NCI-H2227 (cell line): ENCODE results near the gene GLA.

ENCODE experiments used
- DNase-seq: peaks from one replicate; lab custom pipeline; 2025; ENCODE audit not compliant: unreplicated experiment; lab: John Stamatoyannopoulos, UW

Gene GLA

DNA sequence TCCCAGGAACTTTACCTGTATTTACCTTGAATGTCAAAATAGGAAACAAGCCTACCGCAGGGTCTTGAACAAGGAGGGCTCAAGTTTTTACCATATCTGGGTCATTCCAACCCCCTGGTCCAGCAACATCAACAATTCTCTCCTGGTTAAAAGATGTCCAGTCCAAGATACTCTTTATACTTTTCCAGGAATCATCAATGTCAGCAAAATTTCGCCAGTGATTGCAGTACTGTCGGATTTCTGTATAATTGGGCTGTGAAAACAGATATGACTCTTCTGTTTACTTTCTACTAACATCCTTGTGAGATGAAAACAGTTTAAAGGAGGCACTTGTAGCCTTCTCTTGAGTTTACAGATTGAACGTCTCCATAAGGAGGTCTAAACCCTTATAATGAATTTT is 9.0 kb downstream of the GLA start:
- no peak for DNase-seq

DNA sequence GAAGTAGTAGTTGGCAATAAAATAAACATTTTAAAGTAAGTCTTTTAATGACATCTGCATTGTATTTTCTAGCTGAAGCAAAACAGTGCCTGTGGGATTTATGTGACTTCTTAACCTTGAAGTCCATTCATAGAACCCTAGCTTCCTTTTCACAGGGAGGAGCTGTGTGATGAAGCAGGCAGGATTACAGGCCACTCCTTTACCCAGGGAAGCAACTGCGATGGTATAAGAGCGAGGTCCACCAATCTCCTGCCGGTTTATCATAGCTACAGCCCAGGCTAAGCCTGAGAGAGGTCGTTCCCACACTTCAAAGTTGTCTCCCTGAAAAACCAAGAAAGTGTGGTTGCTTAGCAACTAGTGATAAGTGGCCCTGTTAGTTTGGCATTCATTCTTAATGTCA is 9.9 kb downstream of the GLA start:
- no peak for DNase-seq

DNA sequence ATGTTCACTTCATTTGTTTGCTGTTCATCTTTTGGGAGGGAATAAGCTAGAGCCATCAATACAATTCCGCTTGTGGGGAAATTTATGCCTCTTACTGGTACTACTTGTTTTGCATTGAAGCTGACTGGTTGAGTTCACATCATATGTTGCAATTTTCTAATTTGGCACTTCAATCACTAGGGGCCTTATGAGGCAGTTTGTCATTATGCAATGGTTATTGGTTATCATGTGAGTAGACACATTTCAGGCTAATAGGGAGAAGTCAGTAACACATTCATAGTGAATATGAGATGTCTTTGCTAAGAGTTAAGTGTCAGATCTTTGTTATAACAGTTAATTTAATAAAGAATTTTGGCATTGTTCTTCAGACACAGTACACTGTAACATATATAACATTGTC is 11.9 kb downstream of the GLA start:
- no peak for DNase-seq

DNA sequence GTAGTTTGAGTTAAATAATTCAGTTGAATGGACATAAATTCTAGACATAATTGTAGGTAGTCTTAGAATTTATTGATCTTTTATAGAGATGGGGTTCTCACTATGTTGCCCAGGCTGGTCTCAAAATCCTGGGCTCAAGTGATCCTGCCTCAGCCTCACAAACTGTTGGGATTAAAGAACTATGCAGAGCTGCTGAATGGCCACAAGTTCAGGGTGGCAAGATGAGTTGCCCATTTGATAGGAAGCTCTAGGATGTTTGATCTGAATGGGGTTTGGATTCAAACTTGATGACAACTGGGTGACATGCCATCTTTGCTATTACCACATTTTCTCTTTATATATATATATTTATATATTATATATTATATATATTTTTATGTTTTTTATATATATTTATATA is 13.4 kb downstream of the GLA start:
- no peak for DNase-seq

DNA sequence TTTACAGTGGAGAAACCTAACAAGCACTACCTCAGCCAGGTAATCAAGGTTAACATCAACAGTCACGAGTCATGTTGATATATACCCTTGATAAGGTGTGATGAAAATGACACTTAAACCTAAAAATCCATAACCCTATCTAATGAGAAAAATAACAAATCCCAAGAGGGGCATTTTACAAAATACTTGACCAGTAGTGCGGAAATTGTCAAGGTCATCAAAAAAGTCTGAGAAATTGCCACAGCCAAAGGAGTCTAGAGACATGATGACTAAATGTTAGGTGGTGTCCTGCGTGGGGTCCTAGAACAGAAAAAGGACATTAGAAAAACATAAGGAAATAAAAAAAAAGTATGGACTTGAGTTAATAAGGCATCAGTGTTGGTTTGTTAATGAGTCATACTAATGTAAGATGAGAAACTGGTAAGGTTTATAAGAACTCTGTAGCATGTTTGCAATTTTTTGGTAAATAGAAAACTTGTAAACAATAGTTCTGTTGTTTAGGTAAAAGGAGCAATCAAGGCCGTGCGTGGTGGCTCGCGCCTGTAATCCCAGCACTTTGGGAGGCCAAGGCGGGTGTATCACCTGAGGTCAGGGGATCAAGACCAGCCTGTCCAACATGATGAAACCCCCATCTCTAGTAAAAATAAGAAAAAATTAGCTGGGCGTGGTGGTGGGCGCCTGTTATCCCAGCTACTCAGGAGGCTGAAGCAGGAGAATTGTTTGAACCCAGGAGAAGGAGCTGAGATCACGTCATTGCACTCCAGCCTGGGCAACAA is 14.0 kb downstream of the GLA start:
- DNase-seq, result no peak

DNA sequence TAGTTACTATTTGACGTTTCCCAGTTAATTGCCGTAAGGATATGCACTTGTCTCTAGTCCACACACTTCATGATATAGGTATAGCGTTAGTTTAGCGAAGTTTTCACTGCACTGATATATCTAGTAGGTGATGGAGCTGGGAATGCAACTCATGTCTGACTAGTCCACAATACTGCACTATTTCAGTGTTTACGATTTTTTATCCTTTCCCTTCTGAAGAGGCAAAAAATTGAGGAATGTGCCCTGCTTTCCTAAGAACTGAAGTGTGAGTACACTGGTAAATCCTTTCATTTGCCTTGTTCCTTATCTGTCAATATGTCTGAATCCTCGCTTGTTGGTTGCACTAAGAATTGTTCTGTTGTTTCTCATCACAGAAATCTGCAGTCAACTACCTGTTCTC is 15.9 kb downstream of the GLA start:
- DNase-seq, result no peak

DNA sequence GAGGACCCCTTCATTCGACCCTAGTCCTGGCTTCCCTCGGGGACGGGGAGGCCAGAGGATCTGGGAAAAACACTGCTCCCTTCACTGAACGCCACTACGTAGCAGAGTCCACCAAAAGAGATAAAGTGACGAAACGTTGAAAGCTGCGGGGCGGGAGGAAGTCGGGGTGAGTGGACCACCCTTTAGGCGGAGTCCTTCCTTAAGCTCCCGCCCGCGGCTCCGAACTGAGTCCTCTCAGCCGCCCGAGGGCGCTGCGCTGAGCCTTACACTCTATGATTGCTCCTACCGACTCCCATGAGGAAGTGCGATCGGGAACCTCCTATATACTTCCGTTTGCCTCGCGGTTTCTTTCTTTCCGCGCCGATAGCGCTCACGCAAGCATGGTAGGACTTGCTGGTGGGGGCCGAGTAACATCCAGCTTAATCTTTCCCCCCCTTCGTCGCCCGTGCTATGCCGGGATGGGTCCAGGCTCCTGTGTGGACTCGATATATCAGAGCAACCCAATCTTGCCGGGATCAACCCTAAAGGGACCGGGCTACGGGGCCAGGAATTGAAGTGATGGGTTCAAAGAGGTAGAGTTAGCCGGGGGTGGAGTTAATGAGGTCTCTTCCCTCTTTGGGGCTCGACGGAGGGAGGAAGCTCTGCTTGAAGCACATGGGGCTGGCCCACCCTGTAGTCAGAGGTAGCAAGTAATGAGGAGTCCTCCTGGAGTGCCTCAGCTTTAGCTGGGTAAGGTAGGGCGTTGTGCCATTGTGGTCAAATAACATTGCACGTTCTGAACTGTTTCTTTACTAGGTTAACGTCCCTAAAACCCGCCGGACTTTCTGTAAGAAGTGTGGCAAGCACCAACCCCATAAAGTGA is 16.8 kb downstream of the GLA start, which contains the start of gene RPL36A:
Gene RPL36A (plus strand): TSS at position 348 of the 862 bp plus-strand sequence. CDS start 33 bp downstream, at position 381.
- DNase-seq, result peak; percentile 99

DNA sequence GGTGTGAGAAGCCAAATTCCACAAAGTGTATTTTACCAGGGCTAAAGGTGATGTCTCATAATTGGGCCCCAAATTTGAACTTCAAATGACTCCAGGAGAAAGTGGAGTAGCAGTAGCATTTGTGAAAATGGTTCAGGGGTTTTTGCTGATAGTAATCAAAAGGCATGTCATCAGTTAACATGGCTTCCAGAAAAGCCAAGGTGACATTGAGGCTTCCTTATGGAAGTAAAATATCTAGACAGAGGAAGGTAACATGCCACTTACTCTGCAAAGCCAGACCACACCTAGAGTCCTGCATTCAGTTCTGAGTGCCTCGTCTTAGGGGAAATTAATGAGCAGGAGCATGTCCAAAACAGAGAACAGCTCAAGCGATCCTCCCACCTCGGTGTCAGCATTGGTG is 19.1 kb downstream of the GLA start:
- DNase-seq, result no peak

DNA sequence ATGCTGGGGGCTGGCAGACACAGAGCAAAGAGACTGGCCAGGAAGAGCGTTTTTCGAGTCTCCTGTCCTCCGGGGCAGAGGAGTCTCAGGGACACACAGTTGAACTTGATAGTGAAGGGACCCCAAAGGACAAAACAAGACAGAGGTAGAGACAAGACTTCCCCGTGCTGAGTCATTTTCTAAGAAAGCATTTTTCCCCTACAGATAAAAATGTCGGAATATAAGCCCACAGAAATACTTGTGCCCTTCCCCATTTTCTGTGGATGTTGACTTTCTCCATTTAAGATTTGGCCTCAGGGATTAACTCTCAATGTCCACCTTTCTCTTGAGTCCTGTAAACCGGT is 21.2 kb downstream of the GLA start:
- DNase-seq, result no peak

DNA sequence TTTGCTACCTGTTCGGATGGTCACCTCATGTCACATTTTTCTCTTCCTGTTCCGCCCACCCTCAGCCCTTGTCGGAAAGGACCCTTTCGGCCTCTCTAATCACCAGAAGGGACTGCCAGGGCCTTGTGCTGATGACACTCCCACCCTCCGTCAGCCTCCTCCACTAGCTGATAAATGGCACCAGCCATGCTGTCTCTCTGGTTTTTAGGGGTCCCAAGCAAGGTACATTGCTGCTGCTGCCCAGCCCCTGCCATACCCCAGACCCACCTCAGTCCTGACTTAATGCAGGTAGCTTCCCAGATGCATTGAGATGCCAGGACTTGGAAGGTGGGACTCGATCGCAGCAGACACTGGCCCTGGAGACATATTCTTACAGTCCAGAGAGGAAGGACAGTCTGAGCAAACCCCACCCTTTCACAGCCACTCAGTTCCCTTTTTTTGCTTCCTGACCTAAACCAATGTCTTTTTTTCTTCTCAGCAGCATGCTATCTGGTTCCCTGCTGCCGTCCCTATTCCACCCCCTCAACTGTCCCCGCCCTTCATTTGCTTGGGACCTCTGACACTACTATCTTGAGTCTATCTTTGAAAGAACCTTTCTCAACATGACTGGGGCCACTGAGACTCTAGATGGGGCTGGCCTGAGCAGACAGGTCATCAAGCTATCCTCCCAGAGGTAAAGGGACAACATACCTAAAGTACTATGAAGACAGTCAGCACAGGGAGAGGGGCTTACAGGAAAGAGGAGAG is 21.8 kb downstream of the GLA start, which contains the start of gene BTK:
Gene BTK (minus strand): TSS at position 397 of the 747 bp plus-strand sequence. CDS start 10,907 bp downstream, outside the sequence.
- DNase-seq, result no peak

DNA sequence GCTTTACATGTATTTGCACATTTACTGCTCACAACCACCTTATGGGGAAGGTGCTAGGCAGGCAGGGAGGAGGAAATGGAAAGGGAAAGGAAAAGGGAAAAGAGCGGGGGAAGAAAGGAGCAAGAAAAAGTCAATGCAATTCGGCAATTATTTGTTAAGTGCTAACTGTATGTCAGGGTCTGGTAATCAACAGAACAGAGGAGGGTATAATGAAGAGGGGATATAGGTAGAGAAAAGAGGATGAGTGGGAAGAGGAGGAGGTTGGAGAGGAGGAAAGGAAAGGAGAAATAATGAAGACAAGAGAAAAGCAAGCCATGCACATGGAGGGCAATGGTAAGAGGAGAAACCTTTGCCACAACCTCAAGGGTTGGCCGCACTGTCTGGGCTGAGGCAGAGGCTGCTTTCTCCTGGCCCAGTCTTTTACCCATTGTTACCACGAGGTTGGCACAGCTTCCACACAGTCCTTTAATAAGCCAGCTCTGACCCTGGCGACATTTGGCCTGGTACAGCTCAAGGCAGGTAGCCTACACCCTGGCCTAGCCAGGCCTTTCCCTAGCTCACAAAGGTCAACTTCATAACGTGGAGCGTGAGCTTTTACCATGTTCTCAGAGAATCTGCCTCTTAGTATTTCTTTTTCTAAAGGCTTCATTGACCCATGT is 22.6 kb downstream of the GLA start:
- DNase-seq, result no peak

DNA sequence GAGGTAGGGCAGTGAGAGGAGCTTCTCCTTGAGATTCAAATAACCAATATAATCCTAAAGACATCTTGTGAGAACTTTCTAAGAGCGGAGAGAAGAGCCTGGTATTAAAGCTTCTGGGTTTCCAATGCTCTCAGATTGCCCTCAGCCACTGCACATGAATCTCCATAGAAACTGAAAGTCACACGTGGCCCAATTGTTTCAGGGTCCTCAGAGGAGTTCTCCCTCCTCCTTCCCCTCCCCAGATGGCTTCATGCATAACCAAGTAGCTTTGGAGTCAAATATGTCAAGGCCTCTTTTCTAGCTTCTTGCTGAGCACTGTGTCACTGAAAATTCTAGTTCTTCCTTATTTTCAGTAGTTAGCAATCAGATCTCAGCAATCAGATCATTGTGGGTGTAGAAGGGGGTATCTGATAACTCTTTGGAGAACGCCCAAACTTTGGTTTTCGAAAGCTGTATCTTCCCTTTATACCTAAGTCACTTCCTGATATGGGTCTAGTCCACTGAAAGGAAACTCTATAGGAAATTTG is 24.0 kb downstream of the GLA start:
- DNase-seq, result no peak

DNA sequence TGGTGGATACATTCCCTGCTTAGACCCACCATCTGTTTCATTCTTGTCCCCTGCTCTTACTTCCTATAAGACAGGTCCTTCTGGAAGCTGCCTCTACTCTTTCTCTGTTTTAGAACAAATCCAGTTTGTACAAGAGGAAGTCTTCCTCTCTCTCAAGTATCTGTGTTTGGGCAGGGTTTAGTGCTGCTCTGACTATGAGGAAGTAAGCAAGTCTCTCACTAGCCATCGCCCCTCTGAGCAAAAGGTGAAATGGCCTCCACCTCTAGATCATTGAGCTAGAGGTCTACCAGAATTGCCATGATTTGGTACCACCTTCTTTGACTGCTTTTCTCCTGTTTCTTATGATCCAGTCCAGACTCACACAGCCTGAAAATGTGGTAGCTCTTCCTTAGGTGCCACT is 30.2 kb downstream of the GLA start:
- DNase-seq, result no peak

DNA sequence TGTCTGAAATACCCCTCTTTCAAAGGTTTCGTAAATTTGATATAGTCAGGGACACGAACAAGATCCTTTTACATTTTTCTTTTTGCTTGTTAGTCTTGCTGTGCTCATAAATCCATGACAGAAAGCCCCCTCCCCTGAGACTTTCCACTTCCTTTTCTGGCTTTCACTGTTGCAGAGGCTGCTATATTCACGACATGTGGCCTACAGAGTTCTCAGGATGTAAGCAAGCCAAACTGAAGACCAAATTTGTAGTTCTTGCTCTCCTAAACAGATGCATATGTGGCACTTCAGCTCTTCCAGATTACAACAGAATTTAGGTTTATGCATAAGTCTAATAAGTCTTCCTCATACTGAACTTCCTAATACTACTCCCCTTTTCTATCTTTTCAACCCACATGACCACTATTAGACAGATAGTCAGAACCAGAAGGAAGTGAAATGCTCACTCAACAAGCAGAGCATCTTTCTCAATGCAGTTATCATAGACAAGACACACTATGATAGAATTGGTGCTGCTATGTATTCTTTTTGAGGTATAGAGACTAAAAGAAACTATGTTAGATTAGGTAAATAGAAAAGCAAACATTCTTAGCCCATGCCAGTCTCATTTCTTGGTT is 36.7 kb downstream of the GLA start:
- DNase-seq, result no peak

DNA sequence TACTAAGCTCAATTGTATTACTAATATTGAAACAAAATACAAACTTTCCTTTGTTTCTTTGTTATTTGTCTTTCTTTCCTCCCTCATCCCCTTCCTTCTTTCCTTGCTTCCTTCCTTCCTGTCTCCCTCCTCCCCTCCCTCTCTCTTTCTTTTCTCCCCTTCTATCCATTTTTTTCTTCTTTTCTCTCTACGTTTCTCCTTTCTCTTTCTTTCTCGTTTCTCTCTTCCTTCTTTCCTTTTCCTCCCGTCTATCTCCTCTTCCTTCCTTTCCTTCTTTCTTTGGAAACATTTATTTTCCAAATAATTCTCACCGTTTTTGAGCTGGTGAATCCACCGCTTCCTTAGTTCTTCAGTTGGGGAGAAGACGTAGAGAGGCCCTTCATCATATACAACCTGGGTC is 38.0 kb downstream of the GLA start:
- DNase-seq, result no peak

DNA sequence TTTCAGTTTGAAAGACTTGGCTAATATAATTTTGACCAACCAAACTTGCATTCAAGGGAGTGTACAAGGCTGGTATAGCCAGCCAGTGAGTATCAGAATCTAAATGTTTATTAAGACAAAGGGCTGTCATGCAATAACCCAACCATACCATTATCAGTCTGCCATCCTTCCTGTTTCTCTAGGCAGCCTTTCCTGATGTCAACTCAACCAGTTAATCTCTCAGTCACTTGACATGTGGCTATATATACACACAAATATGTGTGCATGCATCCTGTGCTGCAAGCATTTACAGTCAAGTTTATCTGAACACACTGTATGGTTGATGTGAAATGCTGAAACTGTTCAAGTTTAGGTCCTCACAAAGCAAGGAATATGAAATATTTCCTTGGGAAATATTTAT is 38.9 kb downstream of the GLA start:
- DNase-seq, result no peak

DNA sequence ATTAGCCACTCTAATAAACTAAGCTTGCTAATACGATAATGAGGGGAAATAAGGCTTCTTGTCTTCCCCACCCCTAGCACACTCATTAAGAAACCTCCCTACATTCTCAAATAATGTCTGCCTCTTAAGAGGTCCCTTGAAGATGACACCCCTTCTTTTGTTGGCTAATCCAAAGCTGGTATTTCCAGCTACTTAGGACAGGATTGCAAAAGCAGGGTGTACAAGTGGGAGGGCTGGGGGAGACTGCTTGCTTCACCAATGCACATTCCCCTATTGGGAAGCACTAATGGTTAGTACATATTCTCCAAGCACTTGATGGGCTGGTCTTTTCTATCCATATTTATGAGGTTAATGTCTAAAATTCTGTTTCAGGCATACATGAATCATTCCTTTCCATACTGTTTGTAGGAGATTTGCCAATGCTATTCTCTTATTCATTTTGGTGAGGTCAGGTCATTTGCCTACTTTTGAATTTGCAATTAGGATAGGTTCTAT is 42.4 kb downstream of the GLA start:
- DNase-seq, result no peak

DNA sequence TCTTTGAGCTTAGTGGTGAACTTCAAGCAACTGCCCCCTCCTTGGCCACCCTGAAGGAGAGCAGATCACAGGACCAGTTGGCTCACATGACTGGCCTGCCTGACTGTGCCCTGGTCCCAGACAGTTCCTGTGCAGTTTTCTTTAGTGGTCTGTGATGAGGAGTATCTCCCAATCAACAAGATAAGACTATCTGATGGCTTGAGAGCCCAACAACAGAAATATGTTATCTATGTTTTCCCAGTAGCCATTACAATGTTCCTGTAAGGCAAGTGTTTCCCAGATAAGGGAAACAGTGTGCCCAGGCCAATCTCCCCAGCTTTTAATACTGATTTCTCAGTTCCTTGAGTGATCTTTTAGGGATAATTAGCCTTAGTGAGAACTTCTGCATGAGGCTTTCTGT is 45.0 kb downstream of the GLA start:
- no peak for DNase-seq

DNA sequence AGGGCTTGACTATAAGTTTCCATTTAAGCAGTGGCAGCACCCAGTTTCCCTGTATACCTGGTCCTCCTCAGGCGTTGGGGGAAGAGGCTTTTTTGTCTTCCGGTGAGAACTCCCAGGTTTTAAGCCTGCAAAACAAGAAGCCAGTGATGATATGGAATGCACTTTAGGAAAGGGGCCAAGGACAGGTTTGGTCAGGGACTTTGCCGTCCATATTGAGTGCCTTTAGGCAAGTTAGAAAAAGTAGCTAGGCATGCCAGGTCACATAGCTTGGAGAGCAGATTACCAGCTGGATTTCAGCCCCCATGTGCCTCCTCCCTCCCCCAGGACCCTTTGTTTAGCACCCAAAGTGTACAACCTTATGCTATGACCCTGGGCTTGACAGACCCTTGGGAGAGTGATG is 45.6 kb downstream of the GLA start:
- no peak for DNase-seq

DNA sequence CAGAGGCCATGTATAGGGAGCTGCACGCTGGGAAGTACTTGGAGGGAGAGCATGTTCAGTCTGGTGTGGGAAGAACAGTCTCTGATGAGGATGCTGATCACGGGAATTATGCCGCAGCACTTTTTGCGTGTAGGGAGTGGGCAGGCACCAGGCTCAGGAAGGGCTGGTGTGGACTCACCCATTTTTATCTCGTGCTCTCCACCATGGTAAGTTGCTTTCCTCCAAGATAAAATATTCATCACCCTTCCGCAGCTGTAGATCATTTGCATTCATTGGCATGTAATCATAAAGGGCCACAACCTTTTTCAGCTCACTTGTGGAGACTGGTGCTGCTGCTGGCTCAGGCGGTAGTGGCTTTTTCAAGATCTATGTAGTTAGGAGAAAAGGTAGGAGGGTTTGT is 47.3 kb downstream of the GLA start:
- DNase-seq, result no peak
